Lung (tissue), 12 donors: Measurements from ENCODE around the gene PCSK5. TPM values are rescaled to one million over a fixed set of nuclear protein-coding genes. Genes with fewer than 3 reads are reported as not detected.

Experiments
- ATAC-seq: fragments of 200-7000 bp; cut with Tn5 transposase; one replicate; pipeline ENCODE4 v1.9.1; 2020; ENCODE audit warnings: moderate number of reproducible peaks; ENCODE audit not compliant: insufficient read depth, low FRiP score
- DNase-seq, 3 donors: peaks; one replicate each; pipeline ENCODE4 v3.0.0-alpha.2; 2013 to 2017
- H3K27ac ChIP-seq, 2 donors: one replicate each; pipeline ENCODE4 v1.5.1; 2013; ENCODE audit warnings: mild to moderate bottlenecking in 2 of 2, moderate library complexity in 2 of 2, control low read depth in 1 of 2, inconsistent platforms in 1 of 2, low read depth in 1 of 2, low read length in 1 of 2
- H3K27me3 ChIP-seq, 3 donors: one replicate each; pipeline ENCODE4 v1.5.1; 2013; ENCODE audit warnings: low read length in 2 of 3; ENCODE audit not compliant: control insufficient read depth in 3 of 3, insufficient read depth in 3 of 3
- H3K36me3 ChIP-seq, 4 donors: one replicate each; pipeline ENCODE4 v1.5.1; 2013; ENCODE audit warnings: low read length in 4 of 4, mild to moderate bottlenecking in 1 of 4, moderate library complexity in 1 of 4; ENCODE audit not compliant: control insufficient read depth in 4 of 4, insufficient read depth in 4 of 4
- H3K4me1 ChIP-seq, 5 donors: one replicate each; pipeline ENCODE4 v1.5.1; 2013; ENCODE audit warnings: low read length in 5 of 5, mild to moderate bottlenecking in 2 of 5, moderate library complexity in 1 of 5; ENCODE audit not compliant: control insufficient read depth in 5 of 5, insufficient read depth in 5 of 5
- H3K4me3 ChIP-seq: one replicate; pipeline ENCODE4 v1.5.1; 2013; ENCODE audit warnings: mild to moderate bottlenecking, control low read depth, moderate library complexity
- H3K9ac ChIP-seq, 2 donors: one replicate each; pipeline ENCODE4 v1.5.1; 2013; ENCODE audit warnings: low read length in 2 of 2, control low read depth in 1 of 2; ENCODE audit not compliant: insufficient read depth in 1 of 2
- H3K9me3 ChIP-seq, 4 donors: one replicate each; pipeline ENCODE4 v1.5.1; 2013; ENCODE audit warnings: low read length in 3 of 4, mild to moderate bottlenecking in 1 of 4, moderate library complexity in 1 of 4; ENCODE audit not compliant: control insufficient read depth in 4 of 4, insufficient read depth in 3 of 4
- CTCF ChIP-seq: IDR thresholded peaks from 2 replicates; pipeline ENCODE4 v1.5.1; 2012; ENCODE audit warnings: mild to moderate bottlenecking; ENCODE audit errors: control extremely low read depth, extremely low read depth
- WGBS, 2 donors: extraction: QIAGEN DNeasy Blood & Tissue Kit; methylation state at CpG; one replicate each; pipeline ENCODE4 v1.1.7; 2013; 5-methylcytosine and 5-hydroxymethylcytosine counted together
- polyA plus RNA-seq, 2 donors: library from polyadenylated mRNA; stranded (reverse); fragments of 200-250 nt; gene quantifications; one replicate each; pipeline ENCODE4 v1.2.1, GENCODE V29; 2013
- total RNA-seq, 2 donors: library from RNA; depleted of rRNA in 1 of 2; stranded (reverse); fragments of >200 nt in 1 of 2; gene quantifications; one replicate each; pipeline ENCODE4 v1.2.1, GENCODE V29; 2014 to 2021
- donor health status: control.
- donor health status: control.
- donor health status: Bipolar disorder and iron deficiency.
- donor health status: healthy.
- donor health status: DM: yes; HTN: yes; CAD: no.

The PCSK5 gene
- total and polyA plus RNA-seq, 4 donors: 1.9 to 28.2 (median 13.6) TPM

- Histone ChIP-seq H3K4me3 (peak within 1 kb of the TSS; percentile 80), H3K9ac (peak within 1 kb of the TSS; percentile 84 to 91), H3K27me3 (no peaks in the 10 kb centered on the region), H3K36me3 (peaks cover 0 to 4% (median 2%) of the 10 kb centered on the region in 4 donors), H3K9me3 (no peaks in the 10 kb centered on the region), H3K4me1 (peaks cover 0 to 8% (median 4%) of the 10 kb centered on the region in 5 donors), H3K27ac (peak within 1 kb of the TSS; percentile 95 to 96)
- WGBS, 2 donors: 0% methylated on average over 76 to 81 of the region's 81 CpGs
- no peak for TF ChIP-seq CTCF
- peak; percentile 95 to 98 (median 97) for DNase-seq
- ATAC-seq: peak; percentile 97
Measured at GRCh38 chr9:76394195-76394959, 503.9 kb downstream of the PCSK5 start, which contains the start of gene RFK. Gene RFK (minus strand): TSS chr9:76394426. CDS start chr9:76394171, 255 bp downstream.

GRCh38 chr9:76394960-76395252 is 504.4 kb downstream of the PCSK5 start:
- peak overlapping the region; percentile 89 to 95 for H3K27ac ChIP-seq
- DNase-seq (peak in 2 of 3 donors; percentile 68 to 76), ATAC-seq (peak; percentile 43)
- no peak for TF ChIP-seq CTCF
- peaks cover 0 to 8% (median 4%) of the 10 kb centered on the region in 5 donors for H3K4me1 ChIP-seq
- no peaks in the 10 kb centered on the region for H3K27me3 ChIP-seq
- H3K36me3 ChIP-seq: peaks cover 0 to 4% (median 2%) of the 10 kb centered on the region in 4 donors
- peak overlapping the region; percentile 63 for H3K4me3 ChIP-seq
- H3K9me3 ChIP-seq: no peaks in the 10 kb centered on the region
- WGBS, 2 donors: 0% methylated on average over 11 of the region's 11 CpGs
- peak overlapping the region; percentile 84 to 91 for H3K9ac ChIP-seq

- Histone ChIP-seq H3K9ac (peak overlapping the region in 1 of 2 donors; percentile 42), H3K4me1 (peaks cover 0 to 8% (median 4%) of the 10 kb centered on the region in 5 donors), H3K36me3 (peaks cover 0 to 4% (median 2%) of the 10 kb centered on the region in 4 donors), H3K27ac (peak overlapping the region in 1 of 2 donors; percentile 74), H3K4me3 (no peak overlapping the region), H3K27me3 (no peaks in the 10 kb centered on the region), H3K9me3 (no peaks in the 10 kb centered on the region)
- 70 to 73% methylated on average over 10 of the region's 10 CpGs for WGBS, 2 donors
- TF ChIP-seq CTCF: no peak
- no peak for ATAC-seq
- DNase-seq: no peak
Measured at GRCh38 chr9:76395381-76395780, 504.9 kb downstream of the PCSK5 start.
